Muscle of back (tissue), 13 donors: ENCODE data around the gene PRPF6. TPM values are rescaled to one million over a fixed set of nuclear protein-coding genes. Genes with fewer than 3 reads are reported as not detected.

Source experiments
- DNase-seq, 3 donors: peaks; one replicate each; pipeline versions ENCODE4 v3.0.0 to v3.0.0-alpha.2; 2013
- long read RNA-seq, 9 donors: transcript quantifications; one replicate each; lab custom pipeline, GENCODE V29; 2026
- polyA plus RNA-seq, 10 donors: library from polyadenylated mRNA; unstranded; fragments of 120-200 nt; gene quantifications; one replicate each; pipeline ENCODE4 v1.2.1, GENCODE V29; 2013; ENCODE audit not compliant: insufficient read length in 10 of 10

The PRPF6 gene, protein sequence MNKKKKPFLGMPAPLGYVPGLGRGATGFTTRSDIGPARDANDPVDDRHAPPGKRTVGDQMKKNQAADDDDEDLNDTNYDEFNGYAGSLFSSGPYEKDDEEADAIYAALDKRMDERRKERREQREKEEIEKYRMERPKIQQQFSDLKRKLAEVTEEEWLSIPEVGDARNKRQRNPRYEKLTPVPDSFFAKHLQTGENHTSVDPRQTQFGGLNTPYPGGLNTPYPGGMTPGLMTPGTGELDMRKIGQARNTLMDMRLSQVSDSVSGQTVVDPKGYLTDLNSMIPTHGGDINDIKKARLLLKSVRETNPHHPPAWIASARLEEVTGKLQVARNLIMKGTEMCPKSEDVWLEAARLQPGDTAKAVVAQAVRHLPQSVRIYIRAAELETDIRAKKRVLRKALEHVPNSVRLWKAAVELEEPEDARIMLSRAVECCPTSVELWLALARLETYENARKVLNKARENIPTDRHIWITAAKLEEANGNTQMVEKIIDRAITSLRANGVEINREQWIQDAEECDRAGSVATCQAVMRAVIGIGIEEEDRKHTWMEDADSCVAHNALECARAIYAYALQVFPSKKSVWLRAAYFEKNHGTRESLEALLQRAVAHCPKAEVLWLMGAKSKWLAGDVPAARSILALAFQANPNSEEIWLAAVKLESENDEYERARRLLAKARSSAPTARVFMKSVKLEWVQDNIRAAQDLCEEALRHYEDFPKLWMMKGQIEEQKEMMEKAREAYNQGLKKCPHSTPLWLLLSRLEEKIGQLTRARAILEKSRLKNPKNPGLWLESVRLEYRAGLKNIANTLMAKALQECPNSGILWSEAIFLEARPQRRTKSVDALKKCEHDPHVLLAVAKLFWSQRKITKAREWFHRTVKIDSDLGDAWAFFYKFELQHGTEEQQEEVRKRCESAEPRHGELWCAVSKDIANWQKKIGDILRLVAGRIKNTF
- 10 to 100 TPM; 45.9 to 58.2 (median 52.8) TPM for polyA plus RNA-seq
- long read RNA-seq, donor 1, transcript PRPF6-201 (21 exons, 3,044 nt), result major isoform, 10 of 25 reads
- long read RNA-seq, donor 1, partial matches to known transcripts, result 15 of 25 reads
- long read RNA-seq, donor 1, other reads (novel, unspliced or antisense), result 0 of 25 reads
- long read RNA-seq, donor 2, transcript PRPF6-201 (21 exons, 3,044 nt), result major isoform, 12 of 12 reads
- long read RNA-seq, donor 2, partial matches to known transcripts, result 0 of 12 reads
- long read RNA-seq, donor 2, other reads (novel, unspliced or antisense), result 0 of 12 reads
- long read RNA-seq, donor 3, result 0 reads
- long read RNA-seq, donor 4, transcript PRPF6-201 (21 exons, 3,044 nt), result major isoform, 5 of 14 reads
- long read RNA-seq, donor 4, partial matches to known transcripts, result 9 of 14 reads
- long read RNA-seq, donor 4, other reads (novel, unspliced or antisense), result 0 of 14 reads
- long read RNA-seq, donor 5, transcript PRPF6-201 (21 exons, 3,044 nt), result major isoform, 7 of 20 reads
- long read RNA-seq, donor 5, partial matches to known transcripts, result 13 of 20 reads
- long read RNA-seq, donor 5, other reads (novel, unspliced or antisense), result 0 of 20 reads
- long read RNA-seq, donor 6, partial matches to known transcripts, result 18 of 22 reads
- long read RNA-seq, donor 6, other reads (novel, unspliced or antisense), result 0 of 22 reads
- long read RNA-seq, donor 7, transcript PRPF6-201 (21 exons, 3,044 nt), result major isoform, 5 of 13 reads
- long read RNA-seq, donor 7, partial matches to known transcripts, result 8 of 13 reads
- long read RNA-seq, donor 7, other reads (novel, unspliced or antisense), result 0 of 13 reads
- long read RNA-seq, donor 8, transcript PRPF6-201 (21 exons, 3,044 nt), result major isoform, 5 of 25 reads
- long read RNA-seq, donor 8, partial matches to known transcripts, result 20 of 25 reads
- long read RNA-seq, donor 8, other reads (novel, unspliced or antisense), result 0 of 25 reads
- long read RNA-seq, donor 9, partial matches to known transcripts, result 0 of 1 reads
- long read RNA-seq, donor 9, other reads (novel, unspliced or antisense), result 0 of 1 reads

DNA sequence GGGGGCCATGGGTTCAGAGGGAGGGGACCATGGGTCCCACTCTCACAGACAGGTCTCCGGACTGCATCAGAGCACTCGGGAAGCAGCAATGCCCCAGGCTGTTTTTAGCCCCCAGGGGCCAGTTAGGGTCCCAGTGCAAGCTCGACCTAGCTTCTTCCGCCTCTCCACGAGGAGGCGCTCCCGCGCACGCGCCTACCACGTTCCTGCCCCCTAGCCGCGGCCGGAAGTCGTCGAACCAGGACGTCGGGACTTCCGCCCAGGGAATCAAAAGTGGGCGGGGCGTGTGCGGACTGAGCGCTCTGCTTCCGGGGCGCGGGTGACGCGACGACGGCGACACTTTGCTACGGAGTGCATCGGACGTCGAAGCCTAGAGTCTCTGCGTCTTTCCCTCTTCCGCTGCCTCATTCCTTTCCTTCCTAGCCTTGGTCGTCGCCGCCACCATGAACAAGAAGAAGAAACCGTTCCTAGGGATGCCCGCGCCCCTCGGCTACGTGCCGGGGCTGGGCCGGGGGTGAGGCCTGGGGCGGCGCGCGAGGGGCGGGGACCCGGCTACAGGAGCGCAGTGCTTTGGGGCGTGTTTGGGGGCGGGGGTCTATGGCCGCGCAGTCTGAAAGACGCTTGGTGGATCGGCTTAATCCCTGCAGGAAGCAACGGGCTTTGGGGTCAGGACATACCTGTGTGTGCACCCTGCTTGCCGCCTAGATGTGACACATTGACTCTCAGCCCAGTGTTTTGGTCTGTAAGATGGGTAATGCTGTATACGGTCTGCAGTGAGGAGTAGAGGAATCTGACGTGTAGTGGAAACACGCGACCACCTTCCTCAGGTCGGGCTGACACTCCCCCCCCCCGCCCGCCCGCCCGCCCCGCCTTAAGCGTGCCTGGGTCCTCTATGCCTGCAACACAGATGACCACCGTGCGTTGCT, at the start of gene PRPF6:
TSS of gene PRPF6 (plus strand) at position 327 of the 923 bp plus-strand sequence. CDS start at position 441, 114 bp downstream.
- peak; percentile 95 to 98 (median 96) for DNase-seq

DNA sequence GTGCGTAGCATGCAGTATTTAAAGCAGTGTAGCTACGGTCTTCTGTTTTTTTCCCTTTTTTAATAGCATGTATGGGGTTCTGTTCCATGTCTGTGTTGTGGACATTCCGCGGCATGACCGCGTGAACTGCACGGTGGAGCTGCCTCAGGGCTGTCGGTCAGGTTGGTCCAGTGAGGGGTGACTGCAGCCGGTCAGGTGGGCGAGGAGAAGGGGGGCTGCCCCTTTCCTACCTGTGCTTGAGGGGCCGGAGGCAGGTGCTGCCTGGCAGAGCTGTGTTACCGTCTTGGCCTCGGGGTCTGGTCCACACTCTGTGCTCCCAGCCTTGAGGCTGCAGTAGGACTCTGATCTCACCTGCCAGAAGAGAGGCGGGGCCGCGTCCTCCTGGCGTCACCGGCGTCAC, 49.2 kb upstream of the PRPF6 start:
- DNase-seq, result no peak

DNA sequence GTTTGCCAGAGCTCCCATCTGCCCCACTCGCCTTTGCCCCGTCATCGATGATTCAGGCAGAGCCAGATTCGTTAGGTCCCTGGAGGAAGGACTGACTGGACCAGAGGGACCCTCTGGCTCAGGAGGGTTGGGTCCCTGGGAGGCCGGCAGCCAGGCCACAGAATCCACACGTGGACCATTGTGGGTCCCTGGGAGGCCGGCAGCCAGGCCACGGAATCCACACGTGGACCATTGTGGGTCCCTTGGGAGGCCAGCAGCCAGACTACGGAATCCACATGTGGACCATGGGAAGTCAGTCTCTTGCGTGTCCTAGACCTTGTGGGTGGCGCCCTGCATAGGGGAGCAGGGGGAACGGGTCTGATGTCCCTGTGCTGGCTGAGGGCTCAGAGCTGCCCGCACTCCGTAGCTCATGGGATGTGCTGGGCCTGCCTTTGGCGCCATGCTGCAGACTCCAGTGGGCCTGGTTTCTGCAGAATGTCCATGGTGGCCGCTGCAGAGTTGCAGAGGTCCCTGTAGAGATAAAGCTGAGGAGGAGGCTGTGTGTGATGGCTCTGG, 48.2 kb upstream of the PRPF6 start:
- no peak for DNase-seq

DNA sequence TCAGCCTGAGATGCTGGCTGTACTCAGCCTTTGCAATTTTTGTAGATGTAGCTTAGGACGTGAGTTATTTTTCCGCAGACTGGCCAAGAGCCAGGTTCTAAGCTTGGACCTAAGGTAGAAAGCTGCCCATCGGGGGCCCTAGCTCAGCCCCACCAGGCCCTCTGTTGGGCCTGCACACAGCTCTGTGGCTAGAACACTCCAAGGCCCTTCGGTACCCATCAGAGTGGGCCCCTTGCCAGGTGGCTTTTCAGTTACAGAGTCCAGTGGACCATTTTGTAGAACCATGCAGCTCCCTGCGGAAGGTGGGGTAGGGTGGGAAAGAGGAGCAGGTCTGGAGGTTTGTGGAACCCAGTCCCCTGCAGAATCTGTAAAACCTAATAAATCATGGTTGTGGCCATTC, 47.3 kb upstream of the PRPF6 start:
- DNase-seq, result no peak

DNA sequence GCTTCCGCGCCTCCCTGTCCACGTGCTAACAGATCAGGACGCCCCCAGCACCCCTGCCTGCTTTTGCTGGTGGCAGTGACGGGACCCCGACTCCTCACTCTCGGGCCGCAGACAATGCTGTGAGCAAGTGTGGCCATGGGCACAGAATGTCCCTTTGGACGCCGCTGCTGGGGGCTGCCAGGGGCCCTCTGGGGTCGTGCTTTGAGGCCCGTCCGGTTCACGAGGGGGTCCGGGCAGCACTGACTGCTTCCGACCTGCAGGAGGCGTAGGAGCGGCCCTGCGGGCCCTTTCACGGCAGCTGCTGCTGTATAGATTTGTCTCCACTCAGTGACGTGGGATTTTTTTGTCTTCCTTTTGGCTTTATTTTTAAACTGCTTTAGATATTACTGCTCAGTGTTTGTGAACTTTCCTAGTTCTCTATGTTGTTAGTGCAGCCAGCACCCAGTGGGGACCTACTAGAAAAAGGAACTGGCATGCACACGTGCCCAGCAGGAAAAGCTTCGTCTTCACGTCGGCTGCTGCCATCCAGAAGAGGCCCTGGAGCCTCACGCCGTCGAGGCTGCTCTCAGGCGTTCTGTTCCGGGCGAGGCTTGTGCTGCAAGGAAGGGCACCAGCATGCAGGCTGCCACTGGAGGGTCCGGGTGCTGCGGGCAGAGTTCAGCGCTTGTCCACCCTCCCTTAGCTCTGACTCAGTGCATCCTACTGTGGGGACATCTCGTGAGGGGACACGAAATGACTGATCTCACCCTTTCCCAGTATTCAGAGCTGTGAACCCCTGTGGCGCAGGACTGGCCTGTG, 46.5 kb upstream of the PRPF6 start:
- no peak for DNase-seq

DNA sequence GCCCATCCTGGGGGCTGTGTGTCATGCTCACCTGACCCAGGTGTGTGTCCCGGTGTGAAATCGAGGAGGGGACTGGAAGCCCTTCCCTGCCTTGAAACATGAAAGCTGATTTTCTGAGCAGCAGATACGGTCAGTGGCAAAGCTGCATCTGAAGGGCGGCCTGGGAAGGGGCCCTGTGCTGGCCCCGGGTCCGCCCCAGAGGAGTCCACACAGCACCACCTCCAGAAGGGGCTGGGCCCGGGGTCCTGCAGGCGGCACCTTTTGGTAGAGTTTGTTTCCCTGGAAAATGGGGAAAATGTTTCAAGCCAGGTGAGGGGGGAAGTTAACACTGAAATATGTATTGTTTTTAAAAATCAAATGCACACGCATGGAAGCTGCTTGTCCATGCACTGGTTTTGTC, 45.5 kb upstream of the PRPF6 start:
- no peak for DNase-seq

DNA sequence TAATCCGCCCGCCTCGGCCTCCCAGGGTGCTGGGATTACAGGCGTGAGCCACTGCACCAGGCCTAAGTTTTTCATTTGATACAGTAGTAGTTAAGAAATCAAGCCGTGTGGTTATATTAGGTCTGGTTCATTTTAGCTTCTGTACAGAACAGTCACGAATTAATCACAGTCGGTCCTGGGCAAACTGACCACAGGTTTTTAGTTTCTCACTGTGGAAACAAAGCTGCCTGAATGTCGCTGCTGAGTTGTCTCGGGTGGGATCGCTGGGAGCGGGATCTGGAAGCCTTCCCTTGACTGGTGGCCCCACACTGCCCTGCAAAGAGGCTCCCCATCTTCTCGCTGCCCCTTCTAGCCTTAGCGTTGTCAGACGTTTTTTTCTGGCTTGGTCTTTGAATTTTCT, 43.3 kb upstream of the PRPF6 start:
- DNase-seq, result no peak

DNA sequence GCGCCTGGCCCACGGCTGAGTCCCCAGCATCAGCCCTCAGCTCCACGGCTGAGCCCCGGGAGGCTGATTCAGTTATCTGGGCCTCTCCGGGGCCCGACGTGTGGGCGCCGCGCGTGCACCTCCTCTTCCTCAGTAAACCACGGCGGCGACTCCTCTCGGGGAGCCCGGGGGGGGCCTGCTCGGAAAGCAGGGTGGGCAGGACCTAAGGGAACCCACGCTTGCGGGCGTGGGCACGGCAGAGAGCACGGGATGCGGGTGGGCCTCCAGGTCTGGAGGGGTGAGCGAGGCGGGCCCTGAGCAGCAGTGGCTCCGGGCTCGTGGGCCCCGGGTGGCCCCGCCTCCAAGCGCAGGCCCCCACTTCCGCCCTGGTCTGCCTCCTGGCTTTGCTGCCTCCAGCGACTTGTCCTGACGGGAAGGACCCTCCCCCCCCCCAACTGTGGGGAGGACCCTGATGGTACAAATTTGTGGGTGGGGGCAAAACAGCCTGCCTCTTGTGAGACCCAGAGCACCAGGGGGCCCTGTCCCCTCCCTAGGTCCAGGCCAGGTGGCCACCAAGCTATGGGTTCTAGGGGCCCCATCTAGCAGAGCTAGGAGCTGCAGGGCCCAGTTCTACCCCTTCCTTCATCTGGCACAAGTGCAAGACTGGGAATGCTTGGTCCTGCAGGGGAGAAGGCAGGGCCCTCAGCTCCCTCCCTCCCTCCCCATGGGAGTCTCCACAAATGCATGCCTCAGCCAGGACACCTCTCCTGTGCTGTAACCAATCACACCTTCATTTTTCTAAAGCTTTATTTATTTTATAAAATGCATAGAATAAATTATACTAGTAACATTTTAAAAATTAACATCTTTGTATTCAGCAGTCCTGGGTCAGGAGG, 41.6 kb upstream of the PRPF6 start:
- DNase-seq, result peak in 1 of 3 donors; percentile 11

DNA sequence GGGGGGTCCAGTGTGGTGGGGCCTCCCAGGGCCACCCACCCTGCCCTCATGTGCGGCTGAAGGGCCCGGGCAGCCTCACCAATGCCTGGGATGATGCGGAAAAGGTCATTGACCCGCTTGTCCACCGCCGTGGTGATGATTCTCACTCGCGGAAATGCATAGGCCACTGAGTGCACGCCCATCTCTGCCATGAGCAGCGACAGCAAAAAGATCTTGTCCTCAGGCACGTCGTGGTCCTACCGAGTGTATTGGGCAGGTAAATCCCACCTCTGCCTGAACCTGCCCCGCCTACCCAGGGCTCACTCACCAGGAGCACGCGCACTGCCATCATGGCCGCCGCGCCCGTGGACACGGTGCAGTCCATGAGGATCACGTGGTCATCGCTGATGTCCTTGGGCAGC, 40.9 kb upstream of the PRPF6 start:
- DNase-seq, result no peak

DNA sequence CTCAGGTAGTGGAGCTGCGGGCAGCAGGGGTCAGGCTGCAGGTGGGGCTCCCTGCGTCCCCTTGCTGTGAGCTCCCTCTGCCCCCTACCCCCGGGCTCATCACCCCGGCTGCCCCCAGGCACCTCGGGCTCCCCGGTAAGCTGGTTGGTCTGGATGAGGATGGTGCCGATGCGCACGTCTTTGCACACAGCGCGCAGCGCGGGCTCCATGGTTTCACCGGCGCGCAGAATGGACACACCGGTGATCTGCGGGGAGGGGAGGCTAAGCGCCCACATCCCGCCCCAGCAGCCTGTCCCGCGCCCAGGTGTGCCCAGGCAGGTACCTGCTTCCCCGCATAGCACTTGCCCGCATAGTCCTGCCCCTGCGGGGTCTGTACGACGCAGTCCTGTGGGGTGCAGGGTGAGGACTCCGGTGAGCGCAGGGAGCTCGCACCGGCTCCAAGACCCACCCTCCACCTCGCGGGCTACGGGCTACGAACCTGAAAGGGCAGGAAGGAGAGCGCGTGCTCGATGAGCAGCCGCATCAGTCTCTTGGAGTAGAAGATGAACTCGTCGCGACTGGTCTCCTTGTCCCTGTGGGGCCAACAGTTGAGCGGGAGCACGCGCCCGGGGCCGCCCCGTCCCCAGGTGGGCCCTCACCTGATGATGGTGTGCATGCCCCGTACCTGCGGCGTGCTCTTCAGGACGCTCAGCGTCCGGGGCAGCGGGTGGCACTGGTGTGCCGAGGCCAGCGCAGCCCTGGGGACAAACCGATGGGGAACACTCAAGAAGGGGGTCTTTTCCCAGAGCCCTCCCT, 40.3 kb upstream of the PRPF6 start:
- DNase-seq, result no peak

DNA sequence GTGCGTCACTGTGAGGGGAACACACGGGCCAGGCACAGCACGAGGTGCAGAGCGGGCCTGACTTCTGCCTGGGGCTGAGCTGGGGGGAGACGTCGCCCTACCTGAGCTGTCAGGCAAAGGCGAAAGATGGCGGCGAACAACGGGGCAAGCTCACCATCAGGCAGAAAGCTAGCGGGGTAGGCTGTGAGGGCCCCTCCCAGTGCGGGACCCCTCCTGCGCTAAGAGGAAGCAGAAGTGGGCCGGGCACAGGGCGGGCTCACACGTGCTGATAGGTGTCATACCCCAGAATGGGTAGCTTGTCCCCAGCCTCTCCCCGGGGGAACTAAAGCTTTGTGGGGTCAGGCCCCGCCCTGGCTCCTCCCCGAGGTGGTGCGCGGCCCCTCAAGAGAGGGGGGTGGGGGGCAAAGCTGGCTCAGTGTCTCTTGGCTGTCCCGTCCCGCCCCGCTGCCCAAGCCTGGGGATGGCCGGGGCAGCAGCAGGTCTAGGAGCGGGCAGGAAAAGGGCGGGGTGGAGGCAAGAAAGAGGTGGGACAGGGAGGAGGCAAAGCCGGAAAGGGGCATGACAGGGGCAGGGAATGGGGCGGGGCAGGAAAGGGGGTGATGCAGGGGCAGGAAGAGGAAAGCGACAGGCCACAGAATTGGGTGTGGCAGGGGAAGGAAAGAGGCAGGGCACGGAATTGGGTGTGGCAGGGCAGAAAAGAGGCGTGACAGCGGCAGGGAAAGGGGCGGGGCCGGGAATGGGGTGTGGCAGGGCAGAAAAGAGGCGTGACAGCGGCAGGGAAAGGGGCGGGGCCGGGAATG, 39.5 kb upstream of the PRPF6 start:
- DNase-seq, result no peak

DNA sequence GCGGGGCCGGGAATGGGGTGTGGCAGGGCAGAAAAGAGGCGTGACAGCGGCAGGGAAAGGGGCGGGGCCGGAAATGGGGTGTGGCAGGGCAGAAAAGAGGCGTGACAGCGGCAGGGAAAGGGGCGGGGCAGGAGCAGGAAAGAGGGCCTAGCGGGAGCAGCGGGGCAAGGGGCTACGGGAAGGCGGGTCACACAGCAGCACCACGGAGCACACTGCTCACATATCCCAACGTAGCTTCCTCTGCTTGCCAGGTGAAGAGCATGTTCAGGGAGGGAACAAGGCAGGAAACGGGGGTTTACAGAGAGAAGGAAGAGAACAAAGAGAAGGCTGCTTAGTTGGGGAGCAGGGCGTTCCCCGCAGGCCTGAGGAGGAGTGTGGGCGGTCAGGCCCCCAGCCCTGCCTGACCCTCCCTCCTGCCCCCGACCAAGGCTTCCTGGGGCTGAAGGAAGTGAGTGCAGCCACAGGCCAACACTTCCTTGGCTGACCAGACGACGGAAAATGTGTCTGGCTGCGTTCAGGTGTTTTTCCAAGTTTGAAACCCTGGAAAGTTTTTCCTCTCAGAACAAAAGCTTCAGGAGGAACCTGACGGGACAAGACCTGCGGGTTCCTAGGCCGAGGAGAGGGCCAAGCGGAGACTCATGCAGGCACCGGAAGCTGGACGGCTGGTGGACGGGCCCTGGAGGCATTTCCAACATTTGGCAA, 38.5 kb upstream of the PRPF6 start:
- DNase-seq, result peak in 1 of 3 donors; percentile 57

DNA sequence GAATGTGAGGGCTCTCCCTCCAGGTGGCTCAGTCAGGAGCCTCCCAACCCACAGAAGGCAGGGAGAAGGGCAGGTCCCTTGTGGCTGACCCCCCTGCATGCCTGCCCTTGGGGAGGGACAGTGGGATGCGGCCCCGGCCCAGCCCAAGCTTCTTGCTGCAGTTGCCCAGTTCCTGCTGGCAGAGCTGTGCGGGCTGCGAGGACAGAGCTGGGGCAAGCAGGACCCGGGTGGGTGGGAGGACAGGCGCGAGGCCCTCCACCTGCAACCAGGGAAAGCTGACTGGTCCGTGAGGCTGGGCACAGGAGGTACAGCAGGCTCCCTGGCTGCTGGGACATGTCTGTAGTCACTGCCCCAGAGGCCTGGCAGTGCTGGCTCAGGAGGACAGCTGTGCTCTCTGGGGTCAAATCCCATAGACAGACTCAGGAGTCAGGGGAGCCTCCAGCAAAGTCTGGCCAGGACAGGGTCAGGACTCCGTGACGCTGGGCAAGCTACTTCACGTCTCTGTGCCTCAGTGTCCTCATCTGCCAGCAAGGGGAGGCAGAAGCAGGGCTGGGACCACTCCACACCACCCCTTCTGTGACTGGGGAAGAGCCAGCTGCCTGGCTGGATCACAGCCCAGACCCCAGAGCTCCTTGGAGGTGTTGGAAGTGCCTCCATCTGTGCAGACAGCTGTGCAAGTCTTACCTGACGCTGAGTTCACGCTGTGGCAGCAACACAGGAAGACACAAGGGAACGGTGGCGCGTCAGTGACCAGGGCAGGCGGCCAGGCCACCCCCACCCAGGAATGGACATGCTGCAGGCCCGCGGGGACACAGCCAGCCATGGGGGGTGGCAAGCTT, 37.7 kb upstream of the PRPF6 start:
- DNase-seq, result no peak

DNA sequence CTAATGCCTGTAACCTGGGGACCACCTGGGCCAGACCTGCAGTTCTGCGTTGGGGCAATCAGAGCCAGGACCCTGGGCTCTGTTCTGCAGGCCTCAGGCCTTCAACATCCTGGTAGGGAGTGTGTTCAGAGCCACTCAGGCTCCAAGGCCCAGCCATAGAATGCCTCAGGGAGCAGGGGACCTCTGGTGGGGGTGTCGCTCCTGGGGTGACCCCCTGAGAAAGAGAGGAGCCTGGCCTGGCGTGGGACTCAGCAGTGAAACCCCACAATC, 37.2 kb upstream of the PRPF6 start:
- no peak for DNase-seq
